HUES6 (cell line): ENCODE data around the gene GRWD1.

Experiments
- H3K27ac ChIP-seq: 2 replicates; pipeline ENCODE4 v1.7.0; 2013; ENCODE audit warnings: low read depth, mild to moderate bottlenecking, low read length, inconsistent platforms
- H3K27me3 ChIP-seq: 2 replicates; pipeline ENCODE4 v1.6.1; 2013; ENCODE audit warnings: low read length; ENCODE audit not compliant: control insufficient read depth, insufficient read depth
- H3K36me3 ChIP-seq: 2 replicates; pipeline ENCODE4 v1.6.1; 2013; ENCODE audit warnings: low read length; ENCODE audit not compliant: control insufficient read depth, insufficient read depth
- H3K4me1 ChIP-seq: 2 replicates; pipeline ENCODE4 v1.6.1; 2013; ENCODE audit warnings: low read length; ENCODE audit not compliant: control insufficient read depth, insufficient read depth
- H3K4me3 ChIP-seq: 2 replicates; pipeline ENCODE4 v1.5.1; 2013; ENCODE audit warnings: low read depth, low read length
- H3K9ac ChIP-seq: one replicate; pipeline ENCODE4 v1.6.1; 2013; ENCODE audit warnings: mild to moderate bottlenecking, low read length
- H3K9me3 ChIP-seq: 2 replicates; pipeline ENCODE4 v1.6.1; 2013; ENCODE audit warnings: low read depth, low read length; ENCODE audit not compliant: control insufficient read depth, insufficient read depth

GRWD1 gene

GRCh38 chr19:48446579-48446978, 796 bp downstream of the GRWD1 start:
- peaks cover 55% of the 10 kb centered on the region for H3K36me3 ChIP-seq
- H3K27me3 ChIP-seq = peaks cover 19% of the 10 kb centered on the region; the same call in 1 of the 2 replicates
- H3K9ac ChIP-seq = peak overlapping the region; percentile 94
- peaks cover 7% of the 10 kb centered on the region for H3K4me1 ChIP-seq
- H3K9me3 ChIP-seq = no peaks in the 10 kb centered on the region
- H3K4me3 ChIP-seq = peak overlapping the region; percentile 85
- H3K27ac ChIP-seq = peak overlapping the region; percentile 83; the same call in 1 of the 2 replicates

DNA sequence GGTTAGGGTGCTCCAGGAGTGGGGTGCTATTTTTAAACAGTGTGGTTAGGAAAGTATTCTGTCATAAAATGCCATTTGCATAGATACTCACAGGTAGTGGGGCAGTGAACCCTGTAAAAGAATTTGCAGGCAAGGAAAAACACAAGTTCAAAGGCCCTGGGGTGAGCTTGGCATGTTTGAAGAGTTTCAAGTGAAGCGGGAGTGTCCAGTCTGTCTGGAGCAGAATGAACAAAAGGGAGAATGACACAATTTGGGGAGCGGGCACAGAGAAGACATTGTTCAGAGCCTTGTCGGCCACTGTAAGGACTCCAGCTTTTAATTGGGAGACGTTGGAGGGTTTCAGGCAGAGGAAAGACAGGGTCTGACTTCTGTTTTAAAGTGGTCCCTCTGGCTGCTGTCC, 2.8 kb downstream of the GRWD1 start:
- Histone ChIP-seq H3K9me3 (no peaks in the 10 kb centered on the region), H3K4me1 (peaks cover 7% of the 10 kb centered on the region), H3K9ac (no peak overlapping the region), H3K27me3 (peaks cover 8% of the 10 kb centered on the region; the same call in 1 of the 2 replicates), H3K4me3 (no peak overlapping the region), H3K27ac (no peak overlapping the region), H3K36me3 (peaks cover 66% of the 10 kb centered on the region)

DNA sequence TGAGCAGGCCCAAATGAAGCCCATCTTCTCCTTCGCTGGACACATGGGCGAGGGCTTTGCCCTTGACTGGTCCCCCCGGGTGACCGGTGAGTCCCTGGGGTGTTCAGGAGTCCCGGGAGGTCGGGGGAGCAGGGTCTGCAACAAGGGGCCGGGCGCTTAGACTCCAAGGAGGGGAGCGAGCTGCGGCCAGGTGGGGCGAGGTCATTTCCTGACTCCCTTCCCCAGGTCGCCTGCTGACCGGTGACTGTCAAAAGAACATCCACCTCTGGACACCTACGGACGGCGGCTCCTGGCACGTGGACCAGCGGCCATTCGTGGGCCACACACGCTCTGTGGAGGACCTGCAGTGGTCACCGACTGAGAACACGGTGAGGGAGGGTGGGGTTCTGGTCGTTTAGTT, 4.7 kb downstream of the GRWD1 start:
- Histone ChIP-seq H3K27ac (no peak overlapping the region), H3K27me3 (no peaks in the 10 kb centered on the region), H3K4me3 (no peak overlapping the region), H3K36me3 (peaks cover 82% of the 10 kb centered on the region), H3K9ac (no peak overlapping the region), H3K4me1 (no peaks in the 10 kb centered on the region; the same call in 1 of the 2 replicates), H3K9me3 (no peaks in the 10 kb centered on the region)

DNA sequence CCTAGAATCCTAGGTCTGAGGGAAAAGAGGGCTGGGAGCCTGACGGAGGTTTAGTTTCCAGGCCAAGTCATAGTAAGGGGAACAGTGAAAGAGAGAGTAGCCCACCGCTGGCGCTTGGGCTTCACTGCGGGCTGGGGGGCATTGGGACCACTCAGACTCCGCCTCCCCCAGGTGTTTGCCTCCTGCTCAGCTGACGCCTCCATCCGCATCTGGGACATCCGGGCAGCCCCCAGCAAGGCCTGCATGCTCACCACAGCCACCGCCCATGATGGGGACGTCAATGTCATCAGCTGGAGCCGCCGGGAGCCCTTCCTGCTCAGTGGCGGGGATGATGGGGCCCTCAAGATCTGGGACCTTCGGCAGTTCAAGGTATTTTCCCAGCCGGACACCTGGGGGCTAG, 5.1 kb downstream of the GRWD1 start:
- Histone ChIP-seq H3K9me3 (no peaks in the 10 kb centered on the region), H3K36me3 (peaks cover 86% of the 10 kb centered on the region), H3K4me3 (no peak overlapping the region), H3K4me1 (no peaks in the 10 kb centered on the region; the same call in 1 of the 2 replicates), H3K9ac (no peak overlapping the region), H3K27ac (no peak overlapping the region), H3K27me3 (no peaks in the 10 kb centered on the region)

- Histone ChIP-seq H3K27ac (no peak overlapping the region), H3K36me3 (peaks cover 91% of the 10 kb centered on the region), H3K27me3 (no peaks in the 10 kb centered on the region), H3K9ac (no peak overlapping the region), H3K4me3 (no peak overlapping the region), H3K4me1 (no peaks in the 10 kb centered on the region; the same call in 1 of the 2 replicates), H3K9me3 (no peaks in the 10 kb centered on the region)
Measured at GRCh38 chr19:48451624-48452023, 5.8 kb downstream of the GRWD1 start.

GRCh38 chr19:48452289-48453190, 6.8 kb downstream of the GRWD1 start:
- Histone ChIP-seq H3K4me1 (no peaks in the 10 kb centered on the region), H3K27me3 (no peaks in the 10 kb centered on the region), H3K9ac (no peak overlapping the region), H3K27ac (no peak overlapping the region), H3K9me3 (no peaks in the 10 kb centered on the region), H3K4me3 (no peak overlapping the region), H3K36me3 (peaks cover 92% of the 10 kb centered on the region)

GRCh38 chr19:48454150-48454730, 8.5 kb downstream of the GRWD1 start:
- Histone ChIP-seq H3K27ac (no peak overlapping the region), H3K9me3 (no peaks in the 10 kb centered on the region), H3K27me3 (no peaks in the 10 kb centered on the region), H3K4me1 (0 out of 2 replicates have a peak, but pooled peaks cover 4% of the 10 kb centered on the region), H3K36me3 (peaks cover 80% of the 10 kb centered on the region), H3K4me3 (no peak overlapping the region), H3K9ac (no peak overlapping the region)

DNA sequence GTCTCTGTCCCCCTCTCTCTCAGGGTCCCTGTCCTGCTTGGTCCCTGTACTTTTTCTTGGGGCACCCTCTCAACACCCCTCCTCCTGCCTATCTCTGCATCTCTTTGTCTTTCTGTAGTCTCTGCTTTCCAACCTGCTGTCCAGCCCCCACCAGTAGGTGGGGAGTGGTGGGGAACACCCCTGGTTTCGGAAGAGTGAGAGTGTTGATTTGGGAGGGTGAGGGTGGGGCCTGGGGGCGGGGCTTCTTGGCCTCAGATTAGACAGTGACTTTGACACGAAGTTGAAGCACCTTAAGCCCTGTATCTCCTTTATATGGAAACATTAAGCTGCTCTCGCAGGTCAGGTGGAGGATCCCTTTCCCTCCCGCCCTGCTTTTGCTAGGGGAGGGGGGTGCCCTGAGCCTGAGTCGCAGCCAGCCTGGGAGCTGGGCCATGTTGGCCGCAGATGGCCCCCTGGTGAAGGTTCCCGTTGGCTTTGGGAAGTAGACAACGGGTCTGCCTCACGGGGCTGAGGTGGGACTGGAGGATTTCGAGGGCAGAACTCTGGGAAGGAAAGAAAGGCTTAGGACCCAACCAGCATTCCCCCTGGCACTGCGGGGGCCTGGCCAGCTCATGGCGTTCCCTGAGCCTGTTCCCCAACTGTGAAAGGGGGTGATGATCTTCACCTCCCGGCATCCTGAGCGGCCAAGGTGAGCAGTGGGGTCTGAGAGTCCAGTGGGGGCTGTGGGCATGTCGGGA, 9.6 kb downstream of the GRWD1 start, which contains the start of gene KCNJ14:
Gene KCNJ14 (plus strand): TSS at position 404 of the 737 bp plus-strand sequence. CDS start 6,151 bp downstream, outside the sequence.
- H3K9ac ChIP-seq = no peak within 1 kb of the TSS
- H3K4me3 ChIP-seq = no peak within 1 kb of the TSS
- no peaks in the 10 kb centered on the region for H3K27me3 ChIP-seq
- H3K27ac ChIP-seq = no peak within 1 kb of the TSS
- peaks cover 69% of the 10 kb centered on the region for H3K36me3 ChIP-seq
- no peaks in the 10 kb centered on the region for H3K9me3 ChIP-seq
- H3K4me1 ChIP-seq = 0 out of 2 replicates have a peak, but pooled peaks cover 4% of the 10 kb centered on the region

GRCh38 chr19:48455908-48456562, 10.3 kb downstream of the GRWD1 start:
- H3K27ac ChIP-seq = no peak overlapping the region
- H3K36me3 ChIP-seq = peaks cover 62% of the 10 kb centered on the region
- H3K27me3 ChIP-seq = no peaks in the 10 kb centered on the region
- 0 out of 2 replicates have a peak, but pooled peaks cover 4% of the 10 kb centered on the region for H3K4me1 ChIP-seq
- no peak overlapping the region for H3K9ac ChIP-seq
- no peak overlapping the region for H3K4me3 ChIP-seq
- no peaks in the 10 kb centered on the region for H3K9me3 ChIP-seq

DNA sequence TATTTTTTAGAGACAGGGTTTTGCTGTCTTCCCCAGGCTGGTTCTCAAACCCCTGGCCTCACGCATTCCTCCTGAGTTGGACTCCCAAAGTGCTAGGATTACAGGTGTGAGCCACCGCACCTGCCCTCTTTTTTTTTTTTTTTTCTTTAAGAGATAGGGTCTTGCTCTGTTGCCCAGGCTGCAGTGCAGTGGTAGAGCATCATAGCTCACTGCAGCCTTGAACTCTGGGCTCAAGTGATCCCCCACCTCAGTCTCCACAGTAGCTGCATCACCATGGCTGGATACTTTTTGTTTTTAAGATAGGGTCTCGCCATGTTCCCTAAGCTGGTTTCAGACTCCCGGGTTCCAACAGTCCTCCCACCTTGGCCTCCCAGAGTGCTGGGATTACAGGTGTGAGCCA, 11.1 kb downstream of the GRWD1 start:
- Histone ChIP-seq H3K27ac (no peak overlapping the region), H3K27me3 (no peaks in the 10 kb centered on the region), H3K9me3 (no peaks in the 10 kb centered on the region), H3K4me1 (0 out of 2 replicates have a peak, but pooled peaks cover 4% of the 10 kb centered on the region), H3K4me3 (no peak overlapping the region), H3K36me3 (peaks cover 54% of the 10 kb centered on the region), H3K9ac (no peak overlapping the region)
